Gastroesophageal sphincter (tissue), 3 donors: ENCODE measurements around the gene NRXN2.

Experiments used
- CTCF ChIP-seq, 4 experiments: fragments of 200-600 bp in 2 of 4; fragments of 450-650 bp in 2 of 4; sonication (generic) in 1 of 4; IDR thresholded peaks; one replicate each; pipeline ENCODE4 v1.5.1; 2017 to 2019; ENCODE audit warnings: antibody characterized with exemption in 4 of 4, mild to moderate bottlenecking in 2 of 4, moderate library complexity in 2 of 4
- POLR2A ChIP-seq, 2 donors: fragments of 450-650 bp; IDR thresholded peaks; one replicate each; pipeline ENCODE4 v1.6.1; 2017; ENCODE audit warnings: antibody characterized with exemption in 2 of 2, mild to moderate bottlenecking in 2 of 2, moderate library complexity in 1 of 2

DNA sequence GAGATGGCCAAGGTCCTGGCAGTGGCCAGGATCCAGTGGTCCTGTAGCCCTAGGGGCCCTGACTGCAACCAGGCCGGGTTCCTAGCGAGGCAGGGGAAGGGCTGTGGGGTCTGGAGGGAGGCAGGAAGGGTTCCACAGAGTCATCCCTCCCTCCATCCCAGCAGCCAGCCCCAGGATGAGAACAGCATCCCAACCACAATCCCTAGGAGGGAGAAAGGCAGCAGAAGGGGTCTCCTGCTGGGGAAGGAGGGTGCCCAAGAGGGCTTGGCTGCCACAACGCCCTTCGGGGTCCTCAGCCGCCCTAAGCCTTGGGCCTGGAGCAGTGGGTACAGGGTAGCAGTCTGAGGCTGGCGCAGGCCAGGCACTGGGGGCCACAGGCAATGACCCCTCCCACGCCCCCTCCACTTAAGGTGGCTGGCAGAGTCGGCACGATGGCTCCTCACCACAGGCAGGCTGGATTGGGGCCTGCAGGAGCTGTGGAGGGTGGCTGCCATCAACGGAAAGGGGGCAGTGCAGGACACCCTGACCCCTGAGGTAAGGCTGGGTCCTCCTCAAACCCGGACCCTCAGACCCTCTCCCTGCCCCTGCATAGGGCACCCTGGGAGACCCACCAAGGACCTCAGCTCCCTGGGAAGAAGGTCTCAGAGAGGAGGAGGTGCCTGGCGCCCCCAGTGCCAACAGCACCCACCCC is 124.7 kb downstream of the NRXN2 start:
- no peak for TF ChIP-seq CTCF (IDR thresholded peaks at IDR 0.05)
- no peak for TF ChIP-seq POLR2A (IDR thresholded peaks at IDR 0.05)
